HG03095 (cell line): Measurements from ENCODE around the gene TLCD3B.

Source experiments
- ATAC-seq: cut with Tn5 transposase; IDR thresholded peaks from one replicate; pipeline ENCODE4 v1.9.1; 2021; ENCODE audit warnings: moderate library complexity; ENCODE audit not compliant: unreplicated experiment

The TLCD3B gene

DNA sequence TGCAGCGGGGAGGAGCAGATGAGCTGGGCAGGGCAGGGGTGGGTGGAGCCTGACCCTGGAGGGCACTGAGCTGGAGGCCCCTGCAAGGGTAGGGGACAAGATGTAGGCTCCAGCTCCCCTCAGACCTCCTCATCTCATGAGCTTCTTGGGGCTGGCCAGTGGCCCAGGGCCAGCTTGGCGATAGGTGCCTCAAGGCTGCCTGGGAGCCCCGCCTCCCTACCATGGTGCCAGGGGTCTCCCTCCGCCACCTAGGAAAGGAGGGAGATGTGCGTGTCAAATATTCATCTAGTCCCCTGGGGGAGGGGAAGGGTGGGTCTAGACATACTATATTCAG is 39.5 kb downstream of the TLCD3B start:
- ATAC-seq: no peak

GRCh38 chr16:29990883-29991570 is 40.0 kb downstream of the TLCD3B start:
- ATAC-seq: no peak

DNA sequence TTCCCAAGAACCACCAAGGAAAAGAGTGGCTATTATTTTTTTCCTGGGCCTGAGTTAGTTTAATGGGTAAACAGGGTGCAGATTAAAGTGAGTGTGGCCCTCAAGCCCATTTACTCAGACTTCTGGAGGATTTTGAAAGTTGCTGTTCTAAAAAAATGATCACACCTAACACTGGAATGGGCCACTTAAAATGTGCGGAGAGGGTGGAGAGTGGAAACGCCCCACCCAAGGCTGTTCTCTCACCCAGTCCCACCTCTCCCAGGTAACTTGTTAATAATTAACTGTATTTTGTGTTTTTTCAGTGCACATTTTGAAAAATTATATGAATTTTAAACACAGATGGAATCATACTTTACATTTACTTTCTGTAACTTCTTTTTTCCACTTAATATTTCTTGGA is 41.0 kb downstream of the TLCD3B start:
- no peak for ATAC-seq

DNA sequence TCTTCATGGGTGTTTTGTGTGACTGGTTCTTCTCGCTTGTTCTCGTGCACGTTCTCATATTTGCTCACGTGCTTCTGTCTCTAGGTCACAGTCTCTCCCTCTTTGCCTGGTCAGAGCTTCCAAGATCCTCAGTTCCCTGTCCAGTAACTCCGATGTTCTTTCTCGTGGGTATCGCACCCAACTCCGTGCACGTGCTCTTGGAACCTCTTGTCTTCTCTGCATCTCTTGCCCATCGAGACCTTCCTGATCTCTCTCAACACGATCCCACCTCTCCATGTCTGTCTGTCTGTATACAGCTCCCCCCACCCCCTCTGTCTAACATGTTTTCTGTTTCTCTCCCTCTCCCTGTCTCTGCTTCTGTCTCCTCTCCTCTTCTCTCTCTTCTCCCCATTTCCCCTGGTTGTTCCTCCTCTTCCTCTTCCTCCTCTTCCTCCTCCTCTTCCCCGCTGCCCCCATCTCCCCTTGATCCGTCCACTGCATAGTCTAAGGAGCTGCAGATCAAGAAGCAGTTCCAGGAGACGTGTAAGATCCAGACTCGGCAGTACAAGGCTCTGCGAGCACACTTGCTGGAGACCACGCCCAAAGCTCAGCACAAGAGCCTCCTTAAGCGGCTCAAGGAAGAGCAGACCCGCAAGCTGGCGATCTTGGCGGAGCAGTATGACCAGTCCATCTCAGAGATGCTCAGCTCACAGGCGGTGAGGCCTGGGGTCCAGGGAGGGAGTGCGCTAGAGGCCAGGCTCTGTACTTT is 41.8 kb downstream of the TLCD3B start:
- no peak for ATAC-seq

- ATAC-seq: no peak
These were observed 42.6 kb downstream of the TLCD3B start for GRCh38 chr16:29988346-29989075.

DNA sequence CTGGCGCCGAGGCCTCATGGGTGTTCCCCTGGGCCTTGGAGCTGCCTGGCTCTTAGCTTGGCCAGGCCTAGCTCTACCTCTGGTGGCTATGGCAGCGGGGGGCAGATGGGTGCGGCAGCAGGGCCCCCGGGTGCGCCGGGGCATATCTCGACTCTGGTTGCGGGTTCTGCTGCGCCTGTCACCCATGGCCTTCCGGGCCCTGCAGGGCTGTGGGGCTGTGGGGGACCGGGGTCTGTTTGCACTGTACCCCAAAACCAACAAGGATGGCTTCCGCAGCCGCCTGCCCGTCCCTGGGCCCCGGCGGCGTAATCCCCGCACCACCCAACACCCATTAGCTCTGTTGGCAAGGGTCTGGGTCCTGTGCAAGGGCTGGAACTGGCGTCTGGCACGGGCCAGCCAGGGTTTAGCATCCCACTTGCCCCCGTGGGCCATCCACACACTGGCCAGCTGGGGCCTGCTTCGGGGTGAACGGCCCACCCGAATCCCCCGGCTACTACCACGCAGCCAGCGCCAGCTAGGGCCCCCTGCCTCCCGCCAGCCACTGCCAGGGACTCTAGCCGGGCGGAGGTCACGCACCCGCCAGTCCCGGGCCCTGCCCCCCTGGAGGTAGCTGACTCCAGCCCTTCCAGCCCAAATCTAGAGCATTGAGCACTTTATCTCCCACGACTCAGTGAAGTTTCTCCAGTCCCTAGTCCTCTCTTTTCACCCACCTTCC is 43.5 kb downstream of the TLCD3B start:
- ATAC-seq: no peak

DNA sequence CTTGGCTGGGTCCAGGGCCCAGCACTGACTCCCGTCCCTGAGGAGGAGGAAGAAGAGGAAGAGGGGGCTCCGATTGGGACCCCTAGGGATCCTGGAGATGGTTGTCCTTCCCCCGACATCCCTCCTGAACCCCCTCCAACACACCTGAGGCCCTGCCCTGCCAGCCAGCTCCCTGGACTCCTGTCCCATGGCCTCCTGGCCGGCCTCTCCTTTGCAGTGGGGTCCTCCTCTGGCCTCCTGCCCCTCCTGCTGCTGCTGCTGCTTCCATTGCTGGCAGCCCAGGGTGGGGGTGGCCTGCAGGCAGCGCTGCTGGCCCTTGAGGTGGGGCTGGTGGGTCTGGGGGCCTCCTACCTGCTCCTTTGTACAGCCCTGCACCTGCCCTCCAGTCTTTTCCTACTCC is 44.1 kb downstream of the TLCD3B start:
- no peak for ATAC-seq

- ATAC-seq: no peak
These were observed 44.8 kb downstream of the TLCD3B start for GRCh38 chr16:29986231-29986630.

GRCh38 chr16:29985271-29985811 is 45.7 kb downstream of the TLCD3B start:
- ATAC-seq: no peak

GRCh38 chr16:29984764-29985147 is 46.3 kb downstream of the TLCD3B start:
- no peak for ATAC-seq

DNA sequence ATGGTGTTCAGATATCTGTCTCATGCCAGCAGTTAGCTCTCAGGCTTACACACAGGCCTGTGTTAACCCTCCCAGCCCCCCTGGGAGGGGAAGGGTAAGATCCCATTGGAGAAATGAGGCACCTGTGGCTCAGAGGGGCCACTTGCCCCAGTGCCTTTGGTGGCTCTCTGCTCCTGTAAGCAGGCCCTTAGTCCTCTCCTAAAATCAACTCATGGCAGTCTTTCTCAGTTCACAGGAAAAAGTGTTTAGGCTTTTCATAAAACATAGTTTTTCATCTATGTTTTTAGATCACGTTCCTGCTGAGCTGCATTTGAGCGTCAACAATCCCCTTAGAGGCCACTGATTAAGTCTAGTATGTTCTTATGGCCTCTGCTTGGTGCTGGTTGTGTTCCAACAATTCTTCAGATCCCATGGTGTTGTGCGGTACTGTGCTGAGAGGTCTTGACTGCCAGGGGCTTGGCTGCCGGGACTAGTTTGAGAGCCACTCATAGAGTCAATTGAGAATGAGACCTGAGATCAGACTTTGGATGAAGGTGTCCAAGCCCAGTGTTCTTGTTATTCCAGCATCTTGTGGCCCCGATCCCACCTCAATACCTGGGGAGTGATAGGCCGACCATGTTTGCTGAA is 46.8 kb downstream of the TLCD3B start:
- no peak for ATAC-seq

DNA sequence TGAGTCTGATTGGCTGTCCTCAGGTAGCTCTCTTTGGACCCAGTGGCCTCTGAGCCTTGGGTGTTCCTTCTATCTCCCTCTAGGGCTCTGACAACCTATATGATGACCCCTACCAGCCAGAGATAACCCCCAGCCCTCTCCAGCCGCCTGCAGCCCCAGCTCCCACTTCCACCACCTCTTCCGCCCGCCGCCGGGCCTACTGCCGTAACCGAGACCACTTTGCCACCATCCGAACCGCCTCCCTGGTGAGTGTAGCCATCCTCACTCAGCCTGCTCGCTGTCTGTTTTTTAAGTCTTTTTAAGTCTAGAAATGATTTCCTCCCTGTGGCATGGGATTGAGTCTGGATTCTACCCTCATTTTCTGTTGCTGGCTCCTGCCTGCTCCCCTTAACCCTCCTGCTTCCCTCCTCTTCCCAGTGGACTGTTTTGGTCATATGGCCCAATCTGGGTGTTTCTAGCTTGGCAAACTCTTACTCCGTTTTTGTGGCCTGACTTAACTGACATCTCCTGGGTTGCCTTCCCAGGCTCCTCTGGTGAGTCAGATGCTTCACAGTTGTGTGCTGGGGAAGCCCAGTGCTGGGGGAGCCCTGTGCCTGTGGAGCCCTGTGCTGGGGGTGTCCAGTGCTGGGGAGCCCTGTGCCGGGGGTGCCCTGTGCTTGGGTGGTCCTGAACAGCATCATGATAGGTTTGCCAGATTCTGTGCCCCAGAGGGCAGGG is 47.5 kb downstream of the TLCD3B start:
- no peak for ATAC-seq

DNA sequence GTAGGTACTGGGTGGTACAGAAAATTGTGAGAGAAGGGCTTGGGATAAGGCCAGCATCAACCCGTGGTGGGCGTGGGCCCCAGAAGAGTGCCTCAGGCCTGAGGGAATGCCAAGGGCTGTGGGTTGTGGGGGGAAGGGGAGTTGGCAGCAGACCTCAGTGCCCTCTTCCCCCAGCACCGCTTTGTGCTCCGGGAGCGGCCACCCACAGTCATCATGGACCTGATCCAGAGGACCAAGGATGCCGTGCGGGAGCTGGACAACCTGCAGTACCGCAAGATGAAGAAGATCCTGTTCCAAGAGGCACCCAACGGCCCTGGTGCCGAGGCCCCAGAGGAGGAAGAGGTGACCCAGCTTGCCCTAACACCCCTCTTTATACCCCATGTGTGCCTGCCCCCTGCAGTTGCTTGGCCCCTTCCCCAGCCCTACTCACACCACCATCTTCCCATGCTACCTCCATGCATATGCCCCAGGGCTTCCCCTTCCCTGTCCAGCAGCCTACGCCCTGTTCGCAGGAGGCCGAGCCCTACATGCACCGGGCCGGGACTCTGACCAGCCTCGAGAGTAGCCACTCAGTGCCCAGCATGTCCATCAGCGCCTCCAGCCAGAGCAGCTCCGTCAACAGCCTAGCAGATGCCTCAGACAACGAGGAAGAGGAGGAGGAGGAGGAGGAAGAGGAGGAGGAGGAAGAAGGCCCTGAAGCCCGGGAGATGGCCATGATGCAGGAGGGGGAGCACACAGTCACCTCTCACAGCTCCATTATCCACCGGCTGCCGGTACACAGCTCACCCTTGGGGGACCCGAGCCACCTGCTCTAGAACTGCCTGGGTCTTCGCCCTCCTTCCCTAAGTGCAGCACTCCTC is 48.3 kb downstream of the TLCD3B start:
- no peak for ATAC-seq

DNA sequence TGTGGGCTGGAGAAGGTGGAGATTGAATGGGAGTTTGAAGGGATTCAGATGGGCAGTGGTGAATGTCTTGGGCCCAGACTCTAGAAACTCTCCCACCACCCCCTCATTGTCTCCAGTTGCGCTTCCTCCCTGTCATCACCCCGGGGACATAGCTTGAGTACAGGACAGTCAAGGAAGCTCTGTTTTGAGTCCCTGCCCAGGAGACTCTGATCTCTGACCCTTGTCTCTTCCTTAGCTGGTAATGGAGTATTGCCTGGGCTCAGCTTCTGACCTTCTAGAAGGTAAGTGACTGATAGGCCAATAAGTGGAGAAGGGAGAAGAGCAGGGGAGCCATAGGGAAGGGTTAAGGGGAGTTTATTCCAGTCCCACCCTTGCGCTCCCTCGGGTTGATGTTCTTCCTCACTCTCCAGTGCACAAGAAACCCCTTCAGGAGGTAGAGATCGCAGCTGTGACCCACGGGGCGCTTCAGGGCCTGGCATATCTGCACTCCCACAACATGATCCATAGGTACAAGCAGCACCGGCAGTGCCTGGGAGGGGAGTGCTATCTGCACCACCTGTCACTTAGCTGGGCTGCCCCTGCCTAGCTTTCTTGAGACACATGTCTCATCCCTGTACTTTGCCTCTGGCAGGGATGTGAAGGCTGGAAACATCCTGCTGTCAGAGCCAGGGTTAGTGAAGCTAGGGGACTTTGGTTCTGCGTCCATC is 52.4 kb downstream of the TLCD3B start:
- no peak for ATAC-seq

DNA sequence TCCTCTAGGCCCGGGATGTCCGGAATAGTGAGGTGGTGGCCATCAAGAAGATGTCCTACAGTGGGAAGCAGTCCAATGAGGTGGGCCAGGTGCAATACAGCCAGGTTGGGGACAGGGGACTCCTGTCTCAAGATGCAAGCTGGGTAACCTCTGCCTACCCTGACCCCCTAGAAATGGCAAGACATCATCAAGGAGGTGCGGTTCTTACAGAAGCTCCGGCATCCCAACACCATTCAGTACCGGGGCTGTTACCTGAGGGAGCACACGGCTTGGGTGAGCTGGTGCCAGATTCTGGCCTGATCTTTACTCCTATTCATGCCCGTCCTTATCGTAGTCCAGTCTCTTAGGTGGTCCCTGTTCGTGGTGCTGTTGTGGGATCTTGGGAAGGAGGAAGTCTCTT is 53.0 kb downstream of the TLCD3B start:
- ATAC-seq: no peak

GRCh38 chr16:29977063-29977825 is 53.8 kb downstream of the TLCD3B start:
- no peak for ATAC-seq

DNA sequence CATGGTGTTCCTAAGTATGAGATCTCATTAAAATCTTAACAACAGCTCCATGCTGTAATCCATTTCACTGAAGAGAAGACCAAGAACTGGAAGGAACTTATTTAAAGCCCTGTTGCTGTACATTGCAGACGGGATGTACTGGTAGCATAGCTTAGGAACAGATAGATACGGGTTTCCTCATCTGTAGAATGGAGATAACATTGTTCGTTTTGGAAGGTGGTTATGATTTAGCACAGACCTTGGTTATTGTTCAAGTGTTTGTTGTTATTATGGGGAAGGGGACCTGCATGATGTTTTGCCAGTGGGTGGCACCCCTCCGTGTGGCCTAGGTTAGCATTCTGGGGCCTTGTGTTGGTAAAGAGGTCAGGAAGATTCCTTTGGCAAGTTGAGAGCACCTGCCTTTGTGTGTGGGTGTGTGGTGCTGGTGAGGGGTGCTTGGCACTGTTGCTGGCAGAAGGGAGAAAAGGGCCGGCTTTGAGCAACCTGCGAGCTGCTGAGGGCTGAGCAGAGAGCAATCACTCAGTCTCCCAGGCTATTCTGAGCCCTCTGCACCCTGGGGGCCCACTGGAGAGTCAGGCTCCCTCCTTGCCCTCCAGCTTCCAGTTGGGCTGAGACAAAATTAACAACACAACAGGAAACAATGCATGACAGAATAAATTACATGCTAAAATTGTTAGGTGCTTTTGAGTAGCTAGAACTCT is 55.1 kb downstream of the TLCD3B start:
- ATAC-seq: no peak
